Body of pancreas (tissue), 4 donors: ENCODE results near the gene ANKRD2.

Experiments
- CTCF ChIP-seq, 7 experiments: fragments of 450-650 bp in 4 of 7; fragments of 200-600 bp in 3 of 7; sonication (generic) in 3 of 7; IDR thresholded peaks; one replicate each; pipeline ENCODE4 v1.5.1; 2016 to 2019; ENCODE audit warnings: antibody characterized with exemption in 7 of 7
- POLR2A ChIP-seq, 3 donors: fragments of 450-650 bp; IDR thresholded peaks; one replicate each; pipeline ENCODE4 v1.6.1; 2016; ENCODE audit warnings: antibody characterized with exemption in 3 of 3, mild to moderate bottlenecking in 2 of 3

DNA sequence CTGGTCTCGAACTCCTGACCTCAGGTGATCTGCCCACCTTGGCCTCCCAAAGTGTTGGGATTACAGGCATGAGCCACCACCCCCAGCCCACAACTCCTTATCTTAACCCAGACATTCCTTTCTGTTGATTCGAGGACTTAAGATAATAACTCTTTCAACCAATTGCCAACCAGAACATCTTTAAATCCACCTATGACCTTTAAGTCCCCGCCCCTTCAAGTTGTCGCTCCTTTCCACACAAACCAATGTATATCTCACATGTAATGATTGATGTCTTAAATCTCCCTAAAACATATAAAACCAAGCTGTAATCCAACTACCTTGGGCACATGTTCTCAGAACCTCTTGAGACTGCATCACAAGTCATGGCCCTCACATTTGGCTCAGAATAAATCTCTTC lies 7.8 kb upstream of the ANKRD2 start:
- no peak for TF ChIP-seq POLR2A (IDR thresholded peaks at IDR 0.05)
- no peak for TF ChIP-seq CTCF (IDR thresholded peaks at IDR 0.05)
